Breast epithelium (tissue), 3 donors: ENCODE data around the gene NEUROD4.

ENCODE experiments used
- POLR2A ChIP-seq: fragments of 450-650 bp; IDR thresholded peaks from one replicate; pipeline ENCODE4 v1.6.1; 2016; ENCODE audit warnings: antibody characterized with exemption, mild to moderate bottlenecking, moderate library complexity
- TF ChIP-seq, protein P1 (sequence below), 3 donors: fragments of 450-650 bp; IDR thresholded peaks; one replicate each; pipeline ENCODE4 v1.5.1; 2016 to 2017; ENCODE audit warnings: antibody characterized with exemption in 3 of 3, mild to moderate bottlenecking in 3 of 3, moderate library complexity in 3 of 3

DNA sequence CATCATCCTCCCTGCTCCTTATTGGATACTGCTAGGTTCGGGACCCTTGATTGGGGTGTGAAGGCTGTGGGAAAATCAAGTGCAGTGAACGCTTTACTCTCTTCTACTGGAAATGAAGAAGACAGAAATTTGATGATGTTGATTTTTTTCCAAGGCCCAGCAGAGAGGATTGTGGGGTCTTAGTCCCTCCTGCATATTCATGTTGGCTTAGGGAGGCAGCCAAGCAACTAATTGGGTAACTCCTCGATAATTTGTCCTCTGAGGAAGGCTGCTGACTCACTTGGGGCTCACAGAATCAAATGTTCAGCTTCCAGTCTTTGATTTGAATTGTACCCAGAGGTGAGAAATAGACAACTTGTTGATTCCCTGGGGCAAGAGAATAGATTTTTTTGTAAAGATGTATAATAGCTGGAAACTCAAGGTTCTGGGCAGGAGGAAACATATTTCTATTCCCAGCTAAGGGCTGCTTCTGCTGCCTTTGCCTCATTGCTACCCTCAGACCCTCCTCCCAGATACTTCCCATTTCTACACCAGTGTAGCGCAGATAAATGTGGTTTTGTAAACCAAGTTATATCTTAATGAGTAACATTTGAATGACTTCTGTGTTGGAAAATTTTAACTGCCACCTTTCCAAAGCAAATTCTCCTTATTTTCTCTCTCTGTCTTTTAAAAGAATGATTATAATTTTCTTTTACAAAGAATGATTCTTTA is 21.7 kb downstream of the NEUROD4 start:
- TF ChIP-seq, protein P1, sequence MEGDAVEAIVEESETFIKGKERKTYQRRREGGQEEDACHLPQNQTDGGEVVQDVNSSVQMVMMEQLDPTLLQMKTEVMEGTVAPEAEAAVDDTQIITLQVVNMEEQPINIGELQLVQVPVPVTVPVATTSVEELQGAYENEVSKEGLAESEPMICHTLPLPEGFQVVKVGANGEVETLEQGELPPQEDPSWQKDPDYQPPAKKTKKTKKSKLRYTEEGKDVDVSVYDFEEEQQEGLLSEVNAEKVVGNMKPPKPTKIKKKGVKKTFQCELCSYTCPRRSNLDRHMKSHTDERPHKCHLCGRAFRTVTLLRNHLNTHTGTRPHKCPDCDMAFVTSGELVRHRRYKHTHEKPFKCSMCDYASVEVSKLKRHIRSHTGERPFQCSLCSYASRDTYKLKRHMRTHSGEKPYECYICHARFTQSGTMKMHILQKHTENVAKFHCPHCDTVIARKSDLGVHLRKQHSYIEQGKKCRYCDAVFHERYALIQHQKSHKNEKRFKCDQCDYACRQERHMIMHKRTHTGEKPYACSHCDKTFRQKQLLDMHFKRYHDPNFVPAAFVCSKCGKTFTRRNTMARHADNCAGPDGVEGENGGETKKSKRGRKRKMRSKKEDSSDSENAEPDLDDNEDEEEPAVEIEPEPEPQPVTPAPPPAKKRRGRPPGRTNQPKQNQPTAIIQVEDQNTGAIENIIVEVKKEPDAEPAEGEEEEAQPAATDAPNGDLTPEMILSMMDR (IDR thresholded peaks at IDR 0.05): no peak
- TF ChIP-seq POLR2A: no peak
